KOPT-K1 (cell line): Measurements from ENCODE around the gene BTN2A1.

Experiments
- H3K27ac ChIP-seq: fragments of 200-600 bp; sonication (generic); 2 replicates; pipeline ENCODE4 v1.5.1; 2016; ENCODE audit warnings: antibody characterized with exemption, mild to moderate bottlenecking, low read depth, low read length; ENCODE audit not compliant: poor library complexity, severe bottlenecking
- H3K36me3 ChIP-seq: fragments of 200-600 bp; sonication (generic); 2 replicates; pipeline ENCODE4 v1.5.1; 2017; ENCODE audit warnings: antibody characterized with exemption, mild to moderate bottlenecking, low read length, moderate library complexity; ENCODE audit not compliant: insufficient read depth
- H3K9me3 ChIP-seq: fragments of 200-600 bp; sonication (generic); 2 replicates; pipeline ENCODE4 v1.5.1; 2017; ENCODE audit warnings: antibody characterized with exemption, low read length, mild to moderate bottlenecking; ENCODE audit not compliant: insufficient read depth, poor library complexity, severe bottlenecking

BTN2A1 gene

DNA sequence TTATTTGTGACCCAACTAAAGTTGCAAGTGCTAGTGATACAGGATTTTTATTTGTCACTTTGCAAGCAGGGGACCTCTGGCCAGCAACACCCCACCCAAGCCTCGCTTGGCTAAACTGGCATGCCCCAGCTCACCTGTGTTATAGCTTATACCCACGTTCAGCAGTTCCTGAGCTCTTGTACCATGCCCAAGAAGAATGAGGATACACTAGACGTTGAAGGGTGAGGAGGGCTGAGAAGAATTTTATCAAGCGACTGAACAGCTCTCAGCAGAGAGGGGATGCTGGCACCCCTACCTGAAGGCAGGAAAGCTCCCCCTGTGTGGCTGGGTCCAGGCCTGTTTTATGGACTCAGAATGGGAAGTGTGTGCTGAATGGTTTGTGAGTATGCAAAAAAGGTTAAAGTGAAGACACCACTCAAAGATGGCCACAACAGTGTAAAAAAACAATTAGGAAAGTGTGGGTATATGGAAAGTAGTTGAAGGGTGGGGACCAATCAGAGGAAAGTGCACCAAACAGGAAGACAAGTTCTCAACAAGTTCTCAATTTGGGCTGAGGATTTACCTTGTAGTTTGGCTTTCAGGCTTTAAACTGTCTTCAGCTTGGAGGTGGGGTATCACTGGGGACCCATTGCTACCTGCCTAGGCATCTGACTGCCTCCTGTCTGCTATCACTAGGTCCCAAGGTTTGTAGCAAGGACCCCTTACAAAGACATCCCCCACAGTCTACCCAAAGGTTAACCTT, 15.0 kb downstream of the BTN2A1 start:
- peak overlapping the region; percentile 90 for H3K27ac ChIP-seq

GRCh38 chr6:26473429-26473757, 15.6 kb downstream of the BTN2A1 start:
- H3K36me3 ChIP-seq: peaks cover 16% of the 10 kb centered on the region
- peak overlapping the region; percentile 90 for H3K27ac ChIP-seq
- peaks cover 17% of the 10 kb centered on the region for H3K9me3 ChIP-seq

More for the DNA sequence above, 15.0 kb downstream of the BTN2A1 start:
- H3K9me3 ChIP-seq: peaks cover 17% of the 10 kb centered on the region
- H3K36me3 ChIP-seq: peaks cover 23% of the 10 kb centered on the region

GRCh38 chr6:26473758-26474438, 16.1 kb downstream of the BTN2A1 start:
- Histone ChIP-seq H3K9me3 (peaks cover 17% of the 10 kb centered on the region), H3K27ac (peak overlapping the region; percentile 90), H3K36me3 (peaks cover 11% of the 10 kb centered on the region)

GRCh38 chr6:26474439-26474881, 16.7 kb downstream of the BTN2A1 start:
- Histone ChIP-seq H3K36me3 (peaks cover 6% of the 10 kb centered on the region; the same call in 1 of the 2 replicates), H3K9me3 (peaks cover 17% of the 10 kb centered on the region), H3K27ac (peak overlapping the region; percentile 90)

DNA sequence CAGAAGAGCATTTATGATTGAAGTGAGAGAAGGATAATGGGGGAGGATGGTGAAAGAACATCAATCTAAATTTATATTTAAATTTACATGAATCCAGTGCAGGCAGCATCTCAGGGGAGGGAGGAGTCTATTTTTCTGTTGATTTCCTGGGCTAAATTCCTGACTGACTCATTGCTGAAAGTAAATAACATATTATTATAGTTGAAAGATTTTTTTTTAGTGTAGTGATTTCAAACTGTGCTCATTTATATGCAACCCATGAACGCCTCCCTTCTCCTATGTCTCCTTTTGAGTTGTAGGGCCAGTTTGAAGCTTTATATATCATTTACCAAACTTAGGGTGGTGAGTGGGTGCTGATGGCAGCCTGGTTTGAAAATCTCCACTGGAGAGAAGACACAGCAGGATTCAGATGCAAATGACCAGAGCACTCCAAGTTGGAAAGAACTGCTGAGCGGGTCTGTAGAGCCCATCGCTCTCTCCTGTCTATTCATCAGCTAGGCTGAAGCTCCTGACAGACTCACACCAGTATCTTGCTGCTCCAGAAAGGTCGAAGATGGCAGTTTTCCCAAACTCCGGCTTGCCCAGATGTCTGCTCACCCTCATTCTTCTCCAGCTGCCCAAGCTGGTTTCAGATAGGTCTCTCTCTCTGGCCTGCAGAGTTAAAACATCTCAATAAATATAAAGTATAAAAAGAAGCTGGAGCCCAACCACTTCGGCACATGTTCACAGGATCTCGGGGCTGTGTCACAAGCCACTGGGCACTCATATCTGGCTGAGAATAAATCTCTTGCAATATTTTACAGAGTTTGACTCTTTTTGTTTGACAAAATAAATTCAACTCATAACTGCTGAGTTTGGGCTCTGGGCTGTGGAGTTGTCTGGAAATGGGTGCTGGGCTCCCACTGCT, 18.3 kb downstream of the BTN2A1 start:
- Histone ChIP-seq H3K9me3 (peaks cover 28% of the 10 kb centered on the region), H3K27ac (no peak overlapping the region), H3K36me3 (no peaks in the 10 kb centered on the region; the same call in 1 of the 2 replicates)

DNA sequence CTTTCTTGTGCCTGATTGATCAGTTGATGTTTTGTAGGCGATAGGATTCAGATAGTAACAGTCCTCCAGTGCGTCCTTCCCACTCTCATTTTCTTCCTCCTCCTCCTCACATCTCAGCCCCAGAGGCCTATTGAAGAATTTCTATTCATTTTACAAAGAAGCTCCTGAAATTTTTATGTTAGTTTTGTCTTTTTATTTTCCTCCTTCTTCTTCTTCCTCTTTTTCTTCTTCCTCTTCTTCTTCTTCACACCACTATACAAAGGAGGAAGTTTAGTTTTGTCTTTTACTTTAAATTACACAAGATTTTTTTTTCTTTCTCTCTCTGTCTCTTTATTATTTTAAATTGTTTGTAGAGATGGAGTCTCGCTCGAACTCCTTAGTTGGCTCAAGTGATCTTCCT, 19.1 kb downstream of the BTN2A1 start:
- H3K27ac ChIP-seq: no peak overlapping the region
- peaks cover 26% of the 10 kb centered on the region for H3K9me3 ChIP-seq
- H3K36me3 ChIP-seq: no peaks in the 10 kb centered on the region

DNA sequence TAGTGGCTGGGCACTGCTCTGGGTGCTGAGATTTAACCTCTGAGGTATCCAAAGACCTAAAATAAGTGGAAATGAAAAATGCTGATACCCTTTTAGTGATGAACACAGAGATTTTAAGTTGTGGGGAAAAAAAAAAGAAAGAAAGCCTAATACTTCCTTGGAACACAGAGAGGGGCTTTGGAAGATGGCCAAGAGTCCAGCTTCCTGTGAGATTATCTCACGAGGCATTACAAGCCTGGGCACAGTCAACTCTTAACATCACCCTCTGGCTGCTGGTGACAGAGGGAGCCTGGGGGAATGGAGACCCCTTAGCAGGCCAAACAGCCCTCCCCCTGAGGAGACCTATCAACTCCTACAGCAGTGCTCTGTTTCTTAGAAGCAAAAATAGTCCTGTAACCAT, 19.7 kb downstream of the BTN2A1 start:
- Histone ChIP-seq H3K27ac (no peak overlapping the region), H3K9me3 (peaks cover 21% of the 10 kb centered on the region), H3K36me3 (no peaks in the 10 kb centered on the region)

- Histone ChIP-seq H3K36me3 (no peaks in the 10 kb centered on the region), H3K27ac (no peak overlapping the region), H3K9me3 (peaks cover 14% of the 10 kb centered on the region)
Measured at GRCh38 chr6:26478100-26478984, 20.6 kb downstream of the BTN2A1 start.

DNA sequence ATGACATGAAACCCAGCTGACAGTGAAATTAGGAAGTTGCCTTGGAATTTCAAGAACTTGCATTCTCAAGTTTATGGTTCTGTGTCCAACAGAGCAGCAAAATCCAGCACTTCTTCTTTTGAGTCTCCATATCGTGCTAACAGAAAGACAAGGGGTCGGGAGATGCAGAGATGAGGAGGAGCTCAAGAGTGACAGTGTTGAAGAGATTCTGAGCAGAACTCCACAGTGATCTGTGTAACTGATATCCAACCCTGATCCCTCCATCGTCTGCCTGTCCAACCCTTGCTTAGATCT, 21.2 kb downstream of the BTN2A1 start:
- peaks cover 14% of the 10 kb centered on the region for H3K9me3 ChIP-seq
- H3K36me3 ChIP-seq: no peaks in the 10 kb centered on the region
- no peak overlapping the region for H3K27ac ChIP-seq

- no peaks in the 10 kb centered on the region for H3K36me3 ChIP-seq
- H3K9me3 ChIP-seq: peaks cover 17% of the 10 kb centered on the region
- no peak overlapping the region for H3K27ac ChIP-seq
Measured at GRCh38 chr6:26482338-26482737, 24.6 kb downstream of the BTN2A1 start.

GRCh38 chr6:26483727-26484126, 26.0 kb downstream of the BTN2A1 start:
- H3K9me3 ChIP-seq: peaks cover 24% of the 10 kb centered on the region
- H3K27ac ChIP-seq: no peak overlapping the region
- no peaks in the 10 kb centered on the region for H3K36me3 ChIP-seq

DNA sequence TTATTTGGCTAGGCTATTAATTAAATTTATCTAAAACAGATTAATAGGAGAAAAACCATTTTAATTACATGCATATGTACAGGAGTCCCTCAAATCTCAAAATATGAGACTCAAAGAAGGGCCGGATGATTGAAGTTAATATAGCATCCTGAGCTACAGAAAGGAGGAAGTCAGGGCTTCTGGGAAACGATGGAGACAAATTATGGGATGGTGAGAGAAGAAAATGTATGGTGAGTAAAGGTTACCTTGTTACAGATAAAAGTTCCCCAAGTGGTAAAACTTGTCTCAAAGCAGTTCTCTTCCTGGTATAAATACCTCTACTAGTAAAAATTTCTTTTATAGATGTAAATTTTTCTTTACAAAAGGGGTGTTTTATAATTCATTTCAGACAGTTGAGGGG, 26.4 kb downstream of the BTN2A1 start:
- peaks cover 24% of the 10 kb centered on the region for H3K9me3 ChIP-seq
- no peak overlapping the region for H3K27ac ChIP-seq
- no peaks in the 10 kb centered on the region for H3K36me3 ChIP-seq

DNA sequence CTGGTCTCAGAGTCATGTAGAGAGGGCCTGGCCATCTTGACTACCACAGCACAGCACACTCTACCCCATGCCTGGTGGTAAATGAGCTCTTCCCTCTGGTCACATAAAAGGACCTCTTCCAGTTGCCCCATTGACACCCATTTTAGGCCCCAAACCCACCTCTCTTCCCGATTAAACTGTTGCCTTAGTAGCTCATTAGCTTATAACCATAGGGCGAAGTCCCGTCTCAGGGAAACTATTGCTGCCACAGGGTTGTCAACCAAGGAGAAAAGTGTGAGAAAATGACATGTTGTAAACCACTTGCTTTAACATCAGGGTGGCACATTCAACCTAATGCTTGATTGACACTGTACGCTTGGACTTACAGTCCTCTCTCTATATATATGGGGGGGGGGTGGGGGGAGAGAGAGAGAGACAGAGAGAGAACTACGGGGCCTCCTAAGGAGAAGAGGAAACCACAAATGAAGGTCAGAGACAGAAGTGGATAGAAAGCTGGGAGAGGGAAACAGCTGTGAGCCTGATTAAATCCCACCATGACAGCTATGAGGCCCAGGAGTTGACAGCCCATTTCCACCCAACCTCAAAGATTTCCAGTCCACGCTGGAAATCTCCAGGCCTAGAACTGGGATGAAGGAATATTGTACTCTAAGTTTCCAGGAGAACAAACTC, 27.5 kb downstream of the BTN2A1 start:
- peaks cover 22% of the 10 kb centered on the region for H3K9me3 ChIP-seq
- H3K36me3 ChIP-seq: no peaks in the 10 kb centered on the region
- no peak overlapping the region for H3K27ac ChIP-seq

DNA sequence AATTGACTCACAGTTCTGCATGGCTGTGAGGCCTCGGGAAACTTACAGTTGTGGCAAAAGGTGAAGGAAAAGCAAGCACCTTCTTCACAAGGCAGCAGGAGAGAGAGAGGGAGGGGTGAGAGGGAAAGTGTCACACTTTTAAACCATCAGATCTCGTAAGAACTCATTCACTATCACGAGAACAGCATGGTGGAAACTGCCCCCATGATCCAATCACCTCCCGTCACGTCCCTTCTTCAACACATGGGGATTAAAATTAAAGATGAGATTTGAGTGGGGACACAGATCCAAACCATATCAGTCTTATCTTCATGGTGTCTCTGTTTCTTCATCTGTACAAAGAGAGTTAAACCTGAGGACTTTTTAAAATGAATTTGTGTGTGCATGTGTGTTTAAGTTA, 28.6 kb downstream of the BTN2A1 start:
- H3K27ac ChIP-seq: no peak overlapping the region

More for the DNA sequence above, 28.6 kb downstream of the BTN2A1 start:
- Histone ChIP-seq H3K9me3 (peaks cover 11% of the 10 kb centered on the region), H3K36me3 (no peaks in the 10 kb centered on the region)
